GF-D8 (cell line): Measurements from ENCODE around the gene SDCBP2.

ENCODE experiments used
- DNase-seq: peaks from one replicate; lab custom pipeline; 2025; lab: John Stamatoyannopoulos, UW

Gene SDCBP2

GRCh38 chr20:1273366-1273765 is 55.6 kb downstream of the SDCBP2 start:
- DNase-seq = no peak

GRCh38 chr20:1272368-1273100 is 56.4 kb downstream of the SDCBP2 start:
- DNase-seq = no peak

- DNase-seq = no peak
Observed at GRCh38 chr20:1269850-1270249, 59.1 kb downstream of the SDCBP2 start.

GRCh38 chr20:1269235-1269634 is 59.7 kb downstream of the SDCBP2 start:
- DNase-seq = no peak

- DNase-seq = no peak
Observed at GRCh38 chr20:1267809-1268374, 61.0 kb downstream of the SDCBP2 start.

- DNase-seq = no peak
Observed at GRCh38 chr20:1267161-1267560, 61.8 kb downstream of the SDCBP2 start.

- DNase-seq = no peak
Observed at GRCh38 chr20:1266167-1266973, 62.6 kb downstream of the SDCBP2 start, which contains the start of gene SNPH. TSS of gene SNPH (plus strand) at chr20:1266294. CDS start at chr20:1296240, 29,946 bp downstream.

GRCh38 chr20:1265916-1266166 is 63.1 kb downstream of the SDCBP2 start:
- DNase-seq = no peak

GRCh38 chr20:1265226-1265915 is 63.6 kb downstream of the SDCBP2 start:
- DNase-seq = no peak

- DNase-seq = no peak
Observed at GRCh38 chr20:1264727-1265126, 64.2 kb downstream of the SDCBP2 start.

- no peak for DNase-seq
Observed at GRCh38 chr20:1263853-1264252, 65.1 kb downstream of the SDCBP2 start.
